Mesenchymal stem cell (in vitro differentiated cells and primary cell): Measurements from ENCODE around the gene LZTS3.

ENCODE experiments used
- DNase-seq: peaks from one replicate; pipeline ENCODE4 v3.0.0-alpha.2; 2013
- H2AFZ ChIP-seq: one replicate; pipeline ENCODE4 v1.6.1; 2013; ENCODE audit warnings: low read depth, mild to moderate bottlenecking, control low read depth, inconsistent platforms, low read length, moderate library complexity
- H2AK5ac ChIP-seq: 2 replicates; pipeline ENCODE4 v1.6.1; 2013; ENCODE audit warnings: low read length, moderate library complexity, mild to moderate bottlenecking, inconsistent platforms; ENCODE audit not compliant: severe bottlenecking
- H2BK120ac ChIP-seq: one replicate; pipeline ENCODE4 v1.6.1; 2013; ENCODE audit warnings: low read depth, mild to moderate bottlenecking, inconsistent platforms, low read length, moderate library complexity
- H2BK12ac ChIP-seq, 2 experiments: one replicate each; pipeline ENCODE4 v1.6.1; 2013; ENCODE audit warnings: inconsistent platforms in 2 of 2, low read length in 2 of 2, mild to moderate bottlenecking in 2 of 2, moderate library complexity in 2 of 2, control low read depth in 1 of 2
- H2BK15ac ChIP-seq: one replicate; pipeline ENCODE4 v1.6.1; 2013; ENCODE audit warnings: mild to moderate bottlenecking, low read depth, inconsistent platforms; ENCODE audit not compliant: poor library complexity, severe bottlenecking
- H2BK5ac ChIP-seq: 2 replicates; pipeline ENCODE4 v1.6.1; 2013; ENCODE audit warnings: low read depth, mild to moderate bottlenecking, low read length, control low read depth, inconsistent platforms; ENCODE audit not compliant: poor library complexity, severe bottlenecking
- H3K14ac ChIP-seq, 2 experiments: one replicate each; pipeline ENCODE4 v1.6.1; 2013; ENCODE audit warnings: inconsistent platforms in 2 of 2, low read length in 2 of 2, control low read depth in 1 of 2, mild to moderate bottlenecking in 1 of 2, moderate library complexity in 1 of 2
- H3K18ac ChIP-seq, 2 experiments: one replicate each; pipeline ENCODE4 v1.6.1; 2013; ENCODE audit warnings: inconsistent platforms in 2 of 2, low read length in 2 of 2, control low read depth in 1 of 2, low read depth in 1 of 2, mild to moderate bottlenecking in 1 of 2
- H3K23ac ChIP-seq, 2 experiments: one replicate each; pipeline ENCODE4 v1.6.1; 2013; ENCODE audit warnings: inconsistent platforms in 2 of 2, low read length in 2 of 2, mild to moderate bottlenecking in 2 of 2, moderate library complexity in 2 of 2, control low read depth in 1 of 2
- H3K27ac ChIP-seq: 2 replicates; pipeline ENCODE4 v1.5.1; 2013; ENCODE audit warnings: mild to moderate bottlenecking, moderate library complexity, low read length, control low read depth, inconsistent platforms; ENCODE audit not compliant: poor library complexity, severe bottlenecking
- H3K27me3 ChIP-seq, 2 experiments: 2 replicates each; pipeline versions ENCODE4 v1.6.1 to v1.7.0; 2013; ENCODE audit warnings: low read length in 2 of 2, mild to moderate bottlenecking in 2 of 2, moderate library complexity in 2 of 2, control low read depth in 1 of 2, inconsistent platforms in 1 of 2; ENCODE audit not compliant: control insufficient read depth in 1 of 2, insufficient read depth in 1 of 2
- H3K36me3 ChIP-seq, 2 experiments: 2 replicates each; pipeline versions ENCODE4 v1.6.1 to v1.7.0; 2013; ENCODE audit warnings: low read length in 2 of 2, control low read depth in 1 of 2, inconsistent platforms in 1 of 2, low read depth in 1 of 2, mild to moderate bottlenecking in 1 of 2; ENCODE audit not compliant: insufficient read depth in 2 of 2, control insufficient read depth in 1 of 2
- H3K4ac ChIP-seq, 2 experiments: one replicate each; pipeline ENCODE4 v1.6.1; 2013; ENCODE audit warnings: inconsistent platforms in 2 of 2, low read length in 2 of 2, mild to moderate bottlenecking in 2 of 2, moderate library complexity in 2 of 2, control low read depth in 1 of 2, low read depth in 1 of 2
- H3K4me1 ChIP-seq: 2 replicates; pipeline ENCODE4 v1.6.1; 2013; ENCODE audit warnings: low read depth, low read length, control low read depth; ENCODE audit not compliant: control insufficient read depth, insufficient read depth
- H3K4me2 ChIP-seq: 2 replicates; pipeline ENCODE4 v1.6.1; 2013; ENCODE audit warnings: low read length, mild to moderate bottlenecking, inconsistent platforms; ENCODE audit not compliant: poor library complexity, severe bottlenecking
- H3K4me3 ChIP-seq, 2 experiments: 2 replicates each; pipeline versions ENCODE4 v1.5.1 to v1.7.0; 2013; ENCODE audit warnings: low read length in 2 of 2, mild to moderate bottlenecking in 2 of 2, control low read depth in 1 of 2, low read depth in 1 of 2; ENCODE audit not compliant: insufficient read depth in 1 of 2
- H3K79me1 ChIP-seq: replicated peaks from 2 replicates; pipeline ENCODE4 v1.6.1; 2013; ENCODE audit warnings: mild to moderate bottlenecking, control low read depth, low read length, inconsistent platforms; ENCODE audit not compliant: poor library complexity, severe bottlenecking
- H3K9ac ChIP-seq: 2 replicates; pipeline ENCODE4 v1.7.0; 2013; ENCODE audit warnings: mild to moderate bottlenecking, low read length, moderate library complexity
- H3K9me3 ChIP-seq: 2 replicates; pipeline ENCODE4 v1.7.0; 2013; ENCODE audit warnings: mild to moderate bottlenecking, low read length; ENCODE audit not compliant: control insufficient read depth
- H4K8ac ChIP-seq: one replicate; pipeline ENCODE4 v1.6.1; 2013; ENCODE audit warnings: inconsistent platforms, mild to moderate bottlenecking, low read length, moderate library complexity
- H4K91ac ChIP-seq: one replicate; pipeline ENCODE4 v1.6.1; 2013; ENCODE audit warnings: mild to moderate bottlenecking, low read length, inconsistent platforms
- WGBS: methylation state at CpG from one replicate; pipeline ENCODE4 v1.1.7; 2013; ENCODE audit warnings: mixed read lengths; 5-methylcytosine and 5-hydroxymethylcytosine counted together

The LZTS3 gene

DNA sequence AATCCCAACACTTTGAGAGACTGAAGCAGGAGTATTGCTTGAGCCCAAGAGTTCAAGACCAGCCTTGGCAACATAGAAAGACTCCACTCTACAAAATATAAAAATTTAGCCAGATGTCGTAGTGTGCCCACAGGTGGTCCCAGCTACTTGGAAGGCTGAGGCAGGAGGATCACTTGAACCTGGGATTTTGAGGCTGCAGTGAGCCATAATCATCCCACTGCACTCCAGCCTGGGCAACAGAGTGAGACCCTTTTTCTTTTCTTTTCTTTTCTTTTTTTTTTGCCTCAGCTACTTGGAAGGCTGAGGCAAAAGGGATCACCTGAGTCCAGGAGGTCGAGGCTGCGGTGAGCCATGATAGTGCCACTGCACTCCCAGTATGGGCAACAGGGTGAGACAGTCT is 31.6 kb downstream of the LZTS3 start:
- Histone ChIP-seq H2AFZ (no peak overlapping the region), H2BK5ac (no peak overlapping the region), H4K91ac (no peak overlapping the region), H3K4ac (no peak overlapping the region), H3K9ac (no peak overlapping the region), H3K27ac (no peak overlapping the region), H3K14ac (no peak overlapping the region), H2BK15ac (no peak overlapping the region), H3K4me2 (no peak overlapping the region), H3K4me1 (peaks cover under 1% of the 10 kb centered on the region), H3K18ac (no peak overlapping the region), H3K23ac (no peak overlapping the region), H2BK12ac (no peak overlapping the region), H2AK5ac (no peak overlapping the region), H3K27me3 (no peaks in the 10 kb centered on the region), H3K9me3 (no peaks in the 10 kb centered on the region), H3K79me1 (peaks cover 29% of the 10 kb centered on the region), H4K8ac (no peak overlapping the region), H3K36me3 (peaks cover 5 to 9% of the 10 kb centered on the region in 2 experiments), H3K4me3 (no peak overlapping the region), H2BK120ac (no peak overlapping the region)
- 100% methylated on average over 3 of the region's 3 CpGs for WGBS
- DNase-seq, result no peak

DNA sequence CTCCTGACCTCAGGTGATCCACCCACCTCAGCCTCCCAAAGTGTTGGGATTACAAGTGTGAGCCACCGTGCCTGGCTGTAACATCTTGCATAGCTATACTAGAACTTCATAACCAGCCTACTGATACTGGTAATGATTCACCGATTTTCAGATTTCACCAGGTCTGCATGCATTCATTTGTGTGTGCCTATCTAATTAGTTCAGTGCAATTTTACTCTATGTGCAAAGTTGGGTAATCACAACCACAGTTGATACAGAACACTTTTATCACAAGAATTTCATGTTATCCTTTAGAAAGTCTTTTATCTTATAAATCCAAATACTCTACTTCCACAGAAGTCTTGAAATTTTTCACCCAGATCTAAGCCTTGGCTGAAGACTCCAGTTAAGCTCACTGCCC is 35.9 kb downstream of the LZTS3 start:
- Histone ChIP-seq H4K8ac (no peak overlapping the region), H4K91ac (no peak overlapping the region), H3K23ac (no peak overlapping the region), H3K4me2 (no peak overlapping the region), H3K4me1 (peaks cover 3% of the 10 kb centered on the region), H2BK5ac (no peak overlapping the region), H2AFZ (no peak overlapping the region), H2BK15ac (no peak overlapping the region), H3K14ac (no peak overlapping the region), H3K36me3 (peaks cover 0 to 5% of the 10 kb centered on the region in 2 experiments), H3K27me3 (no peaks in the 10 kb centered on the region), H3K79me1 (peaks cover 22% of the 10 kb centered on the region), H3K18ac (no peak overlapping the region), H3K27ac (no peak overlapping the region), H3K4ac (no peak overlapping the region), H3K4me3 (no peak overlapping the region), H3K9ac (no peak overlapping the region), H2AK5ac (no peak overlapping the region), H2BK12ac (no peak overlapping the region), H3K9me3 (no peaks in the 10 kb centered on the region), H2BK120ac (no peak overlapping the region)
- 100% methylated on average over 2 of the region's 2 CpGs for WGBS
- no peak for DNase-seq

DNA sequence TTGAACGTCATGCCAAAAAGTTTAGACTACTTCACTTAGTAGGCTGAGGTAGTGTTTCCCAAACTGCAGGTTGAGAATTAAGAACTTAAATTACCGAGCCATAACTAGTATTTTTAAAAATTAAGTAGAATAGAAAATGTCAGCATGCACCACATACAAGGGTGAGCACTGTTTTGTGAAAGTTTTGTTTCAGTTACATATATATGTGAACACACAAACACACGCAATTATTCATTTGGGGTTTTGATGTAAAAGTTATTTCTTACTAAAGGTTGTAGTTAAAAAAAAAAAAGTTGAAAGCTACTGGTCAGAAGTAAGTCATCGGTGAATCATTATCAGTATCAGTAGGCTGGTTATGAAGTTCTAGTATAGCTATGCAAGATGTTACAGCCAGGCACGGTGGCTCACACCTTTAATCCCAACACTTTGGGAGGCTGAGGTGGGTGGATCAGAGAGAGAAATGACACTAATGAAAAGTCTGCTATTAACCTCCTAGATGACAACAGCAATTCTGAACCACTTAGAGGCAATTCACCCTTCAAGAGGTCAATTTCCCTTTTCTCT is 37.8 kb downstream of the LZTS3 start:
- no peak overlapping the region for H3K4me2 ChIP-seq
- H3K18ac ChIP-seq, result no peak overlapping the region
- H2BK15ac ChIP-seq, result no peak overlapping the region
- WGBS, result 100% methylated on average over 4 of the region's 5 CpGs
- peaks cover 20% of the 10 kb centered on the region for H3K79me1 ChIP-seq
- H3K4me3 ChIP-seq, result no peak overlapping the region
- H3K9me3 ChIP-seq, result no peaks in the 10 kb centered on the region
- H3K4me1 ChIP-seq, result peaks cover 3% of the 10 kb centered on the region
- H2BK120ac ChIP-seq, result no peak overlapping the region
- H3K23ac ChIP-seq, result no peak overlapping the region
- H3K14ac ChIP-seq, result no peak overlapping the region
- H2BK5ac ChIP-seq, result no peak overlapping the region
- H3K36me3 ChIP-seq, result peaks cover 0 to 5% of the 10 kb centered on the region in 2 experiments
- no peak overlapping the region for H2AFZ ChIP-seq
- H2BK12ac ChIP-seq, result no peak overlapping the region
- H4K91ac ChIP-seq, result no peak overlapping the region
- H4K8ac ChIP-seq, result no peak overlapping the region
- H3K27me3 ChIP-seq, result no peaks in the 10 kb centered on the region
- no peak for DNase-seq
- H2AK5ac ChIP-seq, result peak overlapping the region; percentile 85
- no peak overlapping the region for H3K9ac ChIP-seq
- H3K27ac ChIP-seq, result no peak overlapping the region
- no peak overlapping the region for H3K4ac ChIP-seq

DNA sequence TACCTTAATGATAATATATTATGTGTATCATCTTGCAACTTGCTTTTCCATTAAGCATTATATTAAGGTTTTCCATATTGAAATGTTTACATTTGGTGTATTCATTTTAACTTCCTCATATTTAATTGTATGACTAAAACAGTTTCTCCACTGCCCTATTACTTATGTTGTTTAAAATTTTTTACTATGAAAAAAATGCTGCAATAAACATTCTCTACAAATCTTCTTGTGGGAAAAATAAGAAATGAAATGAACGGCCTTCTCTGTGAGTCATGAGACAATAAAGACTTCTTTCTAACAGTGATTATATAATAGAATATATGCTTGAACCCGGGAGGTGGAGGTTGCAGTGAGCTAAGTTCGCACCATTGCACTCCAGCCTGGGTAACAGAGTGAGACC is 39.2 kb downstream of the LZTS3 start:
- H4K8ac ChIP-seq, result no peak overlapping the region
- H3K27ac ChIP-seq, result no peak overlapping the region
- H2BK120ac ChIP-seq, result no peak overlapping the region
- H2BK15ac ChIP-seq, result no peak overlapping the region
- H3K4ac ChIP-seq, result no peak overlapping the region
- no peak overlapping the region for H3K18ac ChIP-seq
- no peaks in the 10 kb centered on the region for H3K9me3 ChIP-seq
- H3K4me1 ChIP-seq, result peaks cover 3% of the 10 kb centered on the region
- peaks cover 0 to 5% of the 10 kb centered on the region in 2 experiments for H3K36me3 ChIP-seq
- H4K91ac ChIP-seq, result no peak overlapping the region
- no peak overlapping the region for H3K4me2 ChIP-seq
- no peak overlapping the region for H2BK5ac ChIP-seq
- peaks cover 21% of the 10 kb centered on the region for H3K79me1 ChIP-seq
- no peak overlapping the region for H2BK12ac ChIP-seq
- no peak overlapping the region for H3K14ac ChIP-seq
- no peak overlapping the region for H3K23ac ChIP-seq
- H3K4me3 ChIP-seq, result no peak overlapping the region
- no peaks in the 10 kb centered on the region for H3K27me3 ChIP-seq
- 91% methylated on average over 2 of the region's 3 CpGs for WGBS
- DNase-seq, result no peak
- H2AFZ ChIP-seq, result no peak overlapping the region
- no peak overlapping the region for H3K9ac ChIP-seq
- H2AK5ac ChIP-seq, result no peak overlapping the region
